ENCODE results near the gene PPP1R27. TPM values are rescaled to one million over a fixed set of nuclear protein-coding genes. Genes with fewer than 3 reads are reported as not detected.
A peak's percentile ranks its signal among the peaks of the same experiment; 100 is the strongest.

The PPP1R27 gene
- total and polyA plus RNA-seq, 8 donors = 0.58 to 2.0 TPM; not detected in 6

DNA sequence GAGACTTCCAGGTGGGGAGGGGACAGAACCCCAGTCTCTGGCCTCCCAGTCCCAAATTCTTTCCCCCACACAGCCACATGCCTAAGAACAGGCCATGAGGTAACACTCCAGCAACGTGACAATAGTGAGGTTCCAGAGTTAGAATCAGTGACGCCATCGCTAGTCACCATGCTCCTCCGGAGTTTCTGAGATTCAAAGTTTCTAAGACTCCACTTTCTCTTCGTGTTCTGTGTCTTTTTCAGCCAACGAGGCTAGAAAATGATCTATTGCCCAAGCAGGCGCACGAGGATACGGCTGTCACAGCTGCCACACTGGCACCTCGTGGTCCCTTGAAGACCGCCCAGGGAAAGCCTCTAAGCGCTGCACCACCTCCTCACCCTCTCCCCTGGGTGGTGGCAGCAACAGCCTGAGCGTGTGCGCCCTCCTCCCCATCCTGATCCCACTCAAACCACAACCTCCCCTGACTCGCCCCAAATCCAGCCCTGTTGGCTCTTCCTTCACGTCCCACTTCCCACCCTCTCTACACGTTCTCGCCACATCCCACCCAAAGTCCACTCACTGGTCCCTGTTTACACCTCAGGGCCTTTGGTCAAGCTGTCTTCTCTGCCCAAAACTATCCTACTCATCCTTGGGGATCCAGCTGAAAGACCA is 2.8 kb downstream of the PPP1R27 start:
- Histone ChIP-seq H3K4me1 (peaks cover 18 to 58% (median 41%) of the 10 kb centered on the region in 4 donors), H3K27ac (peak overlapping the region; percentile 80 to 97 (median 92)), H3K36me3 (no peaks in the 10 kb centered on the region), H3K27me3 (no peaks in the 10 kb centered on the region), H3K4me3 (peak overlapping the region; percentile 79 to 87 (median 81)), H3K9me3 (no peaks in the 10 kb centered on the region)
- no peak for TF ChIP-seq EP300 (IDR thresholded peaks at IDR 0.05)
- TF ChIP-seq POLR2AphosphoS5 (IDR thresholded peaks at IDR 0.05) = no peak
- TF ChIP-seq, protein P1, sequence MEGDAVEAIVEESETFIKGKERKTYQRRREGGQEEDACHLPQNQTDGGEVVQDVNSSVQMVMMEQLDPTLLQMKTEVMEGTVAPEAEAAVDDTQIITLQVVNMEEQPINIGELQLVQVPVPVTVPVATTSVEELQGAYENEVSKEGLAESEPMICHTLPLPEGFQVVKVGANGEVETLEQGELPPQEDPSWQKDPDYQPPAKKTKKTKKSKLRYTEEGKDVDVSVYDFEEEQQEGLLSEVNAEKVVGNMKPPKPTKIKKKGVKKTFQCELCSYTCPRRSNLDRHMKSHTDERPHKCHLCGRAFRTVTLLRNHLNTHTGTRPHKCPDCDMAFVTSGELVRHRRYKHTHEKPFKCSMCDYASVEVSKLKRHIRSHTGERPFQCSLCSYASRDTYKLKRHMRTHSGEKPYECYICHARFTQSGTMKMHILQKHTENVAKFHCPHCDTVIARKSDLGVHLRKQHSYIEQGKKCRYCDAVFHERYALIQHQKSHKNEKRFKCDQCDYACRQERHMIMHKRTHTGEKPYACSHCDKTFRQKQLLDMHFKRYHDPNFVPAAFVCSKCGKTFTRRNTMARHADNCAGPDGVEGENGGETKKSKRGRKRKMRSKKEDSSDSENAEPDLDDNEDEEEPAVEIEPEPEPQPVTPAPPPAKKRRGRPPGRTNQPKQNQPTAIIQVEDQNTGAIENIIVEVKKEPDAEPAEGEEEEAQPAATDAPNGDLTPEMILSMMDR (IDR thresholded peaks at IDR 0.05) = no peak
- TF ChIP-seq POLR2A (IDR thresholded peaks at IDR 0.05) = no peak
- peak in 1 of 2 donors; percentile 61 for DNase-seq
- intact Hi-C loops (cut with DNase I; ENCODE audit: low total_unique reads) = no loop called here
- WGBS, 5 donors = 21 to 31% (median 28%) methylated on average over 18 of the region's 18 CpGs

DNA sequence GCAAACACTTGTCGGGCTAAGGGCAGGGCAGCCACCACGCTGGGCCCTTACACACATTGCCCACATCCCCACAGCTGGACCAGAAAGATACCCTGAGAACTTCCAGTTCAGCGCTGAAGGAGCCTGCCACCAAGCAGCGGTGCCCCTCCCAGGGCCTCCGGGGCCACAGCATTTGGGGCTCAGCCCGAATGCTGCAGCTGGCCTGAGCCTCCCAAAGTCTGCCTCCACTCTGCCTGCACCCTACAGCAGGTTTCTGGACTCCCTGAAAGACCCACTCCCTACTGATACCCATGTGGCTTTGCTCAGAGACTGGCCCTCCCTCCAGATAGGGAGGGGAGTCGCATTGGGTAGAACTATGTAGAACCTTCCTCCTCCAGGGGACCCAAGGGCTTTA is 3.3 kb downstream of the PPP1R27 start:
- no peak for TF ChIP-seq EP300 (IDR thresholded peaks at IDR 0.05)
- no peak for TF ChIP-seq POLR2A (IDR thresholded peaks at IDR 0.05)
- TF ChIP-seq POLR2AphosphoS5 (IDR thresholded peaks at IDR 0.05) = no peak
- TF ChIP-seq, protein P1 (IDR thresholded peaks at IDR 0.05) = no peak
- intact Hi-C loops (cut with DNase I; ENCODE audit: low total_unique reads) = no loop called here
- H3K4me1 ChIP-seq = peaks cover 18 to 58% (median 41%) of the 10 kb centered on the region in 4 donors
- no peaks in the 10 kb centered on the region for H3K9me3 ChIP-seq
- no peak for DNase-seq
- no peaks in the 10 kb centered on the region for H3K27me3 ChIP-seq
- peak overlapping the region in 3 of 4 donors; percentile 79 to 87 (median 80) for H3K4me3 ChIP-seq
- WGBS, 5 donors = 73 to 92% (median 83%) methylated on average over 6 to 7 of the region's 7 CpGs
- H3K36me3 ChIP-seq = no peaks in the 10 kb centered on the region
- peak overlapping the region in 4 of 5 donors; percentile 90 to 97 (median 92) for H3K27ac ChIP-seq

DNA sequence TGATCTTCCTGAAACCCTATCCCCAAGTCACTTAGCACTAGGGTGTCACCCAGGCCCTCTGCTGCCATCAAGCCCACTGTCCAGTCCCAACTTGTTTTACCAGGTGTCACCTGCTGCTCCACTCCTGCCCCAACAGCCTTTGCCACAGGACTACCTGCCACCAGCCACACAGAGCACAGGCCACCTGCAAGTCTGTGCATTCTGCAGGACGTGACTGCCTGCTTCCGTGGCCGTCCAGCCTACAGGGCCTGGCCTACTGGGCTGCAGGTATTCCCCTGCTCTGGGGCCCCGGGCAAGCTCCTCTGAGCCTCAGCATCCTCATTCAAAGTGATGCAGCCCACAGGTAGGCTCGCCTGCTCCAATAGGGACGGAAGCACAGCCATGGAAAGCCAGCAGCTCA is 5.0 kb downstream of the PPP1R27 start:
- intact Hi-C loops (cut with DNase I; ENCODE audit: low total_unique reads) = no loop called here
- no peak overlapping the region for H3K27ac ChIP-seq
- TF ChIP-seq, protein P1 (IDR thresholded peaks at IDR 0.05) = no peak
- WGBS, 5 donors = 80 to 94% (median 92%) methylated on average over 6 of the region's 6 CpGs
- no peaks in the 10 kb centered on the region for H3K9me3 ChIP-seq
- no peak for DNase-seq
- peaks cover 0 to 2% (median under 1%) of the 10 kb centered on the region in 4 donors for H3K36me3 ChIP-seq
- H3K4me1 ChIP-seq = peaks cover 18 to 65% (median 41%) of the 10 kb centered on the region in 4 donors
- H3K27me3 ChIP-seq = no peaks in the 10 kb centered on the region
- H3K4me3 ChIP-seq = no peak overlapping the region

DNA sequence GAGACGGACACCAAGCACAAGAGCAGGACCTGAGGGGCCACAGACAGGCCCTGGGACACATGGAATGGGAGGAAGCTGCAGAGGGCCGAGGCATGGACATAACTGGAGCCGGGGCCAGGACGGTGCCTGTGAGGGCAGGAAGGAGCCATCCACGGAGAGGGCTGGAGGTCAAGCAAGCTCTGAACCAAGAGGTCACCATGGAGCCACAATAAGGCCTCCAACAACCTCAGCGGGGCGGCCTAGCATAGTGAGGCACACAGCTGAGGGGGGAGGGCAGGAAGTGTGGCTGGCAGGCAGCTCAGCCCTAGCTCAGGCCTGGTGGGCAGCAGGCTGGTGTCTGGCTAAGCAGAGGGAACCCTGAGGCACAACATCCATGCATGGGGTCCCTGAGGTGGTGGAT is 6.2 kb downstream of the PPP1R27 start:
- Histone ChIP-seq H3K4me1 (peaks cover 13 to 56% (median 32%) of the 10 kb centered on the region in 4 donors), H3K36me3 (peaks cover 0 to 14% (median 12%) of the 10 kb centered on the region in 4 donors), H3K9me3 (no peaks in the 10 kb centered on the region), H3K27me3 (no peaks in the 10 kb centered on the region), H3K4me3 (no peak overlapping the region), H3K27ac (no peak overlapping the region)
- TF ChIP-seq, protein P1 (IDR thresholded peaks at IDR 0.05) = no peak
- no peak for TF ChIP-seq POLR2AphosphoS5 (IDR thresholded peaks at IDR 0.05)
- TF ChIP-seq EP300 (IDR thresholded peaks at IDR 0.05) = no peak
- TF ChIP-seq POLR2A (IDR thresholded peaks at IDR 0.05) = no peak
- intact Hi-C loops (cut with DNase I; ENCODE audit: low total_unique reads) = no loop called here
- DNase-seq = no peak
- WGBS, 5 donors = 76 to 80% (median 79%) methylated on average over 7 of the region's 7 CpGs
